GM12878 (cell line): ENCODE measurements around the gene PHF21B. TPM values are rescaled to one million over a fixed set of nuclear protein-coding genes. Genes with fewer than 3 reads are reported as not detected.

ENCODE experiments used
- ATAC-seq: fragments of 200-7000 bp; cut with Tn5 transposase; 3 replicates; pipeline ENCODE4 v1.9.1; 2020; ENCODE audit warnings: mild to moderate bottlenecking, moderate library complexity
- BruUV-seq: library from RNA; stranded (reverse); fragments of 400-500 nt; replicated peaks from 2 replicates; lab custom pipeline; 2021; lab: Mats Ljungman, UMichigan
- CTCF ChIA-PET: fragments of 300-600 bp; sonication (Branson Sonifier 250); formaldehyde crosslinking; extraction: SDS; loops from one replicate; lab custom pipeline; 2021; ENCODE audit warnings: inconsistent platforms; lab: Yijun Ruan, JAX
- POLR2A ChIA-PET: fragments of 350-600 bp; formaldehyde crosslinking; extraction: SDS; loops from one replicate; lab custom pipeline; 2021; ENCODE audit warnings: inconsistent platforms; lab: Charles Lee
- RAD21 ChIA-PET: fragments of 300-600 bp; sonication (Branson Sonifier 250); formaldehyde crosslinking; loops from one replicate; lab custom pipeline; 2023; ENCODE audit warnings: antibody characterized with exemption; ENCODE audit not compliant: unreplicated experiment; lab: Charles Lee
- SMC1A ChIA-PET: fragments of 300-600 bp; sonication (Branson Sonifier 250); formaldehyde crosslinking; loops from one replicate; lab custom pipeline; 2023; ENCODE audit not compliant: unreplicated experiment, uncharacterized antibody; lab: Charles Lee
- DNase-seq: peaks from one replicate; pipeline ENCODE4 v3.0.0-alpha.2; 2011; ENCODE audit warnings: low read depth, low spot score
- FAIRE-seq: peaks from 3 replicates; lab custom pipeline; 2011; peaks lifted over from hg19 to GRCh38; lab: Jason Lieb, UNC
- H2AFZ ChIP-seq: 2 replicates; pipeline ENCODE4 v1.6.0; 2011; ENCODE audit warnings: low read depth, low read length, control low read depth; ENCODE audit not compliant: control insufficient read depth
- H3K27ac ChIP-seq: 2 replicates; pipeline ENCODE4 v1.5.1; 2011; ENCODE audit warnings: control low read depth; ENCODE audit not compliant: control insufficient read depth, insufficient read depth
- H3K27me3 ChIP-seq, 2 experiments: replicated peaks in 1 of 2; 2 replicates each; pipeline versions ENCODE4 v1.6.0 to v1.6.1; 2011; ENCODE audit warnings: low read length in 1 of 2; ENCODE audit not compliant: control insufficient read depth in 2 of 2, insufficient read depth in 2 of 2
- H3K36me3 ChIP-seq, 2 experiments: 2 replicates each; pipeline ENCODE4 v1.5.1; 2011; ENCODE audit warnings: low read length in 1 of 2; ENCODE audit not compliant: control insufficient read depth in 2 of 2, insufficient read depth in 2 of 2
- H3K4me1 ChIP-seq: 2 replicates; pipeline ENCODE4 v1.6.1; 2011; ENCODE audit warnings: mild to moderate bottlenecking, low read length, moderate library complexity, mixed read lengths; ENCODE audit not compliant: control insufficient read depth, insufficient read depth
- H3K4me2 ChIP-seq: 2 replicates; pipeline ENCODE4 v1.6.0; 2011; ENCODE audit warnings: control low read depth; ENCODE audit not compliant: control insufficient read depth, insufficient read depth
- H3K4me3 ChIP-seq: fragments of 200-600 bp; sonication (generic); 2 replicates; pipeline ENCODE4 v1.5.1; 2016
- H3K79me2 ChIP-seq: 2 replicates; pipeline ENCODE4 v1.6.0; 2011; ENCODE audit warnings: low read length; ENCODE audit not compliant: control insufficient read depth, insufficient read depth
- H3K9ac ChIP-seq: 2 replicates; pipeline ENCODE4 v1.8.0; 2011; ENCODE audit warnings: low read length, control low read depth, mixed read lengths; ENCODE audit not compliant: control insufficient read depth, insufficient read depth
- H3K9me3 ChIP-seq: replicated peaks from 3 replicates; pipeline ENCODE4 v1.5.1; 2011; ENCODE audit warnings: mild to moderate bottlenecking, low read length; ENCODE audit not compliant: control insufficient read depth, insufficient read depth
- H4K20me1 ChIP-seq: 2 replicates; pipeline ENCODE4 v1.6.0; 2011; ENCODE audit not compliant: control insufficient read depth, insufficient read depth
- CHD2 ChIP-seq: IDR thresholded peaks from 2 replicates; pipeline ENCODE4 v1.6.1; 2011; ENCODE audit warnings: low read depth, low read length, improper control_type of control experiment, borderline replicate concordance
- IKZF2 ChIP-seq, 2 experiments: fragments of 450-650 bp; IDR thresholded peaks; 2 replicates each; pipeline ENCODE4 v1.6.1; 2017; ENCODE audit warnings: mild to moderate bottlenecking in 2 of 2, moderate library complexity in 2 of 2
- KLF5 ChIP-seq: fragments of 450-650 bp; IDR thresholded peaks from 2 replicates; pipeline ENCODE4 v1.6.1; 2014; ENCODE audit warnings: mild to moderate bottlenecking; ENCODE audit not compliant: partially characterized antibody
- NR2F1 ChIP-seq: fragments of 450-650 bp; conservative IDR thresholded peaks from 2 replicates; pipeline ENCODE4 v1.6.1; 2017; ENCODE audit warnings: mild to moderate bottlenecking
- RELB ChIP-seq: fragments of 450-650 bp; IDR thresholded peaks from 2 replicates; pipeline ENCODE4 v1.6.1; 2017; ENCODE audit warnings: low read depth, mild to moderate bottlenecking, moderate library complexity
- SKIL ChIP-seq: fragments of 450-650 bp; IDR thresholded peaks from 2 replicates; pipeline ENCODE4 v1.6.1; 2017; ENCODE audit warnings: mild to moderate bottlenecking, low read depth, inconsistent platforms; ENCODE audit not compliant: poor library complexity, severe bottlenecking
- WGBS: methylation state at CpG from one replicate; pipeline ENCODE4 v1.1.6; 2016; ENCODE audit warnings: low lambda C conversion rate; ENCODE audit not compliant: insufficient replicate concordance, insufficient coverage; ENCODE audit errors: missing lambda C conversion rate; 5-methylcytosine and 5-hydroxymethylcytosine counted together
- in situ Hi-C: fragments of 300-500 bp; cut with MboI; formaldehyde crosslinking; loops from 9 replicates; pipeline ENCODE4 v1.14.3; 2018; ENCODE audit warnings: mixed read lengths
- intact Hi-C: fragments of 100-400 bp; cut with micrococcal nuclease; formaldehyde crosslinking; loops from one replicate; pipeline ENCODE4 v1.14.2; 2022; ENCODE audit not compliant: unreplicated experiment
- polyA plus RNA-seq, 11 experiments: library from polyadenylated mRNA; depleted of rRNA in 4 of 11; unstranded in 6 of 11; stranded (reverse) in 5 of 11; fragments of >200 nt; fragmentation: Nextera tagmentation in 4 of 11; fragmentation: Illumina TruSeq in 1 of 11; extraction: Ambion mirVana in 4 of 11; extraction: Trizol in 1 of 11; gene quantifications; 1 replicate in 1 of 11; 2 replicates in 10 of 11; pipeline versions ENCODE4 v1.2.1 to v1.2.3, GENCODE V29; 2011 to 2016; ENCODE audit warnings: inconsistent platforms in 2 of 11, missing spikeins in 2 of 11, low read depth in 1 of 11
- total RNA-seq, 4 experiments: library from RNA; depleted of rRNA in 3 of 4; stranded (reverse); fragments of >200 nt in 3 of 4; fragmentation: Illumina TruSeq in 1 of 4; extraction: Trizol in 1 of 4; gene quantifications; 2 replicates each; pipeline versions ENCODE4 v1.2.1 to v1.2.3, GENCODE V29; 2013 to 2021

Gene PHF21B
- total and polyA plus RNA-seq, 10 of the 15 experiments (the other 5 are each of a cell fraction or from before 2014, with no cell fraction given): 0.03 to 0.35 TPM; not detected in 8

DNA sequence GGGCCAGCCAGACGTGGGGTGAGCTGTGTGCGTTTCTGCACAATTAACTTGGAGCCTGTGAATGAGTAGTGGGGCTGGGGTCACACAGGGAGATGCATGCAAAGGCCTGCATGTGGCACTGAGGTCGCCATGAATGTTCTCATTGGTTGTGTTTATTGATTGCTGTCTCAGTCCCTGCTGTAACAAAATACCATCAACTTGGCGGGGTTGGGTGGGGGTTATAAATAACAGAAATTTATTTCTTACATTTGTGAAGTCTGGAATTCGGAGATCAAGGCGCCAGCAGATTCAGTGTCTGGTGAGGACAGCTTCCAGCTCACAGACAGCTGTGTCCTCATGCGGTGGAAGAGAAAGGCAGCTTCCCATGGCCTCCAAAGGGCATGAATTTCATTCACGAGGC, 29.3 kb upstream of the PHF21B start:
- ChIA-PET RAD21 (no interaction called here), POLR2A (no interaction called here)

More for the DNA sequence above, 29.3 kb upstream of the PHF21B start:
- no peak overlapping the region for H3K4me3 ChIP-seq
- no peak for DNase-seq
- WGBS: 15% methylated on average over 7 of the region's 8 CpGs
- H3K27ac ChIP-seq: no peak overlapping the region
- ATAC-seq: no peak
- H3K4me1 ChIP-seq: no peaks in the 10 kb centered on the region
- H3K79me2 ChIP-seq: no peaks in the 10 kb centered on the region
- H3K4me2 ChIP-seq: no peak overlapping the region
- TF ChIP-seq CHD2: no peak
- no peak for TF ChIP-seq SKIL
- TF ChIP-seq KLF5: no peak
- TF ChIP-seq RELB: no peak
- no peak for TF ChIP-seq NR2F1
- no peak for TF ChIP-seq IKZF2 (IDR thresholded peaks at IDR 0.05)
- FAIRE-seq: no peak
- no peak overlapping the region for H3K9ac ChIP-seq
- in situ Hi-C loops: no loop called here
- no peaks in the 10 kb centered on the region; a peak in 1 of 4 replicates for H3K27me3 ChIP-seq
- no peaks in the 10 kb centered on the region for H3K36me3 ChIP-seq
- ChIA-PET SMC1A (no interaction called here), CTCF (no interaction called here)
- intact Hi-C loops: no loop called here
- H2AFZ ChIP-seq: no peak overlapping the region
- no TSS peak for BruUV-seq
- H4K20me1 ChIP-seq: no peaks in the 10 kb centered on the region
- H3K9me3 ChIP-seq: no peaks in the 10 kb centered on the region; the same call in 2 of the 3 replicates
